Muscle of leg (tissue), 11 donors: ENCODE results near the gene PEX11B. TPM values are rescaled to one million over a fixed set of nuclear protein-coding genes. Genes with fewer than 3 reads are reported as not detected.

ENCODE experiments used
- DNase-seq: peaks from one replicate; pipeline ENCODE4 v3.0.0; 2013
- H3K27ac ChIP-seq: one replicate; pipeline ENCODE4 v1.5.1; 2013; ENCODE audit warnings: mild to moderate bottlenecking, low read length, control low read depth
- H3K27me3 ChIP-seq: one replicate; pipeline ENCODE4 v1.6.1; 2013; ENCODE audit warnings: low read length; ENCODE audit not compliant: control insufficient read depth, insufficient read depth
- H3K36me3 ChIP-seq: one replicate; pipeline ENCODE4 v1.6.1; 2013; ENCODE audit warnings: low read length; ENCODE audit not compliant: control insufficient read depth, insufficient read depth
- H3K4me1 ChIP-seq: one replicate; pipeline ENCODE4 v1.6.1; 2013; ENCODE audit warnings: low read length; ENCODE audit not compliant: control insufficient read depth, insufficient read depth
- H3K4me3 ChIP-seq: one replicate; pipeline ENCODE4 v1.5.1; 2013; ENCODE audit warnings: low read length, control low read depth
- H3K9me3 ChIP-seq: replicated peaks from 2 replicates; pipeline ENCODE4 v1.6.1; 2013; ENCODE audit warnings: low read depth, low read length; ENCODE audit not compliant: control insufficient read depth
- WGBS: methylation state at CpG from one replicate; pipeline ENCODE4 v1.1.5; 2013; ENCODE audit warnings: missing lambda C conversion rate; ENCODE audit not compliant: insufficient coverage; 5-methylcytosine and 5-hydroxymethylcytosine counted together
- polyA plus RNA-seq, 8 donors: library from polyadenylated mRNA; unstranded; fragments of 120-200 nt; gene quantifications; one replicate each; pipeline versions ENCODE4 v1.2.1 to v1.2.3, GENCODE V29; 2013; ENCODE audit warnings: inconsistent platforms in 1 of 8, low replicate concordance in 1 of 8; ENCODE audit not compliant: insufficient read length in 8 of 8, insufficient read depth in 1 of 8
- total RNA-seq: library from RNA; stranded (reverse); fragments of 120-200 nt; gene quantifications from one replicate; pipeline ENCODE4 v1.2.4, GENCODE V29; 2013

The PEX11B gene
- total and polyA plus RNA-seq, 9 donors, result 18.0 to 24.9 (median 23.4) TPM

GRCh38 chr1:145961425-145962156 is 43.1 kb upstream of the PEX11B start:
- peak overlapping the region; percentile 7 for H3K27ac ChIP-seq
- 1% methylated on average over 49 of the region's 57 CpGs for WGBS
- H3K36me3 ChIP-seq, result no peaks in the 10 kb centered on the region
- H3K27me3 ChIP-seq, result peaks cover 8% of the 10 kb centered on the region
- H3K4me1 ChIP-seq, result peaks cover 48% of the 10 kb centered on the region
- DNase-seq, result peak; percentile 54
- peak overlapping the region; percentile 69 for H3K4me3 ChIP-seq
- H3K9me3 ChIP-seq, result no peaks in the 10 kb centered on the region

DNA sequence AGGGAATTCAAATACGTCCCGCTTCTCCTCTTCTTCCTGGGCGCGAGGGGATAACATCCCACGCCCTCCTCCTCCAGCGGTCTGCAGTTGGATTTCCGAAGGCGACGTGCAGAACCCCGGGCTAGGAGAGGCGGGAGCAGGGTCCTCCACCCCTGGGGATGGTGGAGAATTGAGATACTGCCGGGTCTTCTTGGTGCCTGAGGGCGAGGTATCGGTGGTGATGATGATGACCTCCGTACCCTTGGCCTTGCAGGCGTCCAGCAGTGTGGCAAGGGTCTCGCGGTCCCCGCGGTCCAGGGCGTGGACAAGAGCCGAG is 42.5 kb upstream of the PEX11B start:
- H3K27ac ChIP-seq, result peak overlapping the region; percentile 87
- peak overlapping the region; percentile 69 for H3K4me3 ChIP-seq
- peaks cover 50% of the 10 kb centered on the region for H3K4me1 ChIP-seq
- H3K27me3 ChIP-seq, result peaks cover 8% of the 10 kb centered on the region
- no peaks in the 10 kb centered on the region for H3K9me3 ChIP-seq
- H3K36me3 ChIP-seq, result no peaks in the 10 kb centered on the region
- WGBS, result 0% methylated on average over 11 of the region's 22 CpGs
- no peak for DNase-seq

DNA sequence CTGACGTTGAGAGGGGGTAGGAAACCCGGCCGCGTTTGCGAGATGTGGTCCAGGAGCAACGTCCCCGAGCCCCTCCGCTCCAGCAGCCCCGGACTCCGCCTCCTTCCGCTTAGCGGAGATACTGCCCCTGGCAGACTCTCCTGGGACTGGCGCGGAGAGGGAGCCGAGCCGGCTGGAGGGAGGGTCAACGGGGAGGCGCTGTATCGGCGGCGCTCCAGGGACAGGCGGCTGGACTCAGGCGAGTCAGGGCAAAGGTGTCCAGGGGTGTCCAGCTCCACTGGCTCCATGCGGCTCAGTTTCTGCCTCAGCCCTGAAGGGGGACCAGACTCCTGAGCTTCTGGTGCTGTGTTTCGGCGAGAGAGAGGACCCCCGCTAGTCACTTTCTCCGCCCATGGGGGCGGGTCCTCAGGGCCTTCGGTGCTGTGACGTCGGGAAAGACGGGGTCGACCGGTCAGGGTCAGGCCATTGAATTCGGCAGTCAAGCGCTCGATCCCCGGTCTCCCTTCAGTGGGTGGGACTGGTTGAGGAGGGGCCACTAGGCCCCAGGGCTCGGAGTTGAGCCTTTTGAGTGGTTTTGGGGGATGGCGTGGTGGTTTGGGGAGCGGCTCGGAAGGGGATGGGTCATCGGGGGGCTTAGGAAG is 42.1 kb upstream of the PEX11B start:
- H3K4me1 ChIP-seq, result peaks cover 54% of the 10 kb centered on the region
- peaks cover 8% of the 10 kb centered on the region for H3K27me3 ChIP-seq
- H3K27ac ChIP-seq, result peak overlapping the region; percentile 87
- no peaks in the 10 kb centered on the region for H3K36me3 ChIP-seq
- under 1% methylated on average over 39 of the region's 44 CpGs for WGBS
- H3K4me3 ChIP-seq, result peak overlapping the region; percentile 69
- DNase-seq, result peak; percentile 92
- H3K9me3 ChIP-seq, result no peaks in the 10 kb centered on the region

- no peaks in the 10 kb centered on the region for H3K36me3 ChIP-seq
- H3K27me3 ChIP-seq, result peaks cover 8% of the 10 kb centered on the region
- DNase-seq, result no peak
- peak overlapping the region; percentile 69 for H3K4me3 ChIP-seq
- 8% methylated on average over 9 of the region's 12 CpGs for WGBS
- H3K4me1 ChIP-seq, result peaks cover 57% of the 10 kb centered on the region
- H3K9me3 ChIP-seq, result no peaks in the 10 kb centered on the region
- peak overlapping the region; percentile 87 for H3K27ac ChIP-seq
Observed at GRCh38 chr1:145959957-145960467, 41.5 kb upstream of the PEX11B start.

GRCh38 chr1:145959333-145959732 is 40.8 kb upstream of the PEX11B start:
- H3K9me3 ChIP-seq, result no peaks in the 10 kb centered on the region
- no peaks in the 10 kb centered on the region for H3K36me3 ChIP-seq
- no peak overlapping the region for H3K27ac ChIP-seq
- DNase-seq, result no peak
- H3K4me3 ChIP-seq, result no peak overlapping the region
- peaks cover 8% of the 10 kb centered on the region for H3K27me3 ChIP-seq
- H3K4me1 ChIP-seq, result peaks cover 62% of the 10 kb centered on the region

GRCh38 chr1:145958734-145959133 is 40.2 kb upstream of the PEX11B start:
- H3K36me3 ChIP-seq, result no peaks in the 10 kb centered on the region
- DNase-seq, result no peak
- H3K27me3 ChIP-seq, result peaks cover 8% of the 10 kb centered on the region
- H3K4me1 ChIP-seq, result peaks cover 57% of the 10 kb centered on the region
- H3K27ac ChIP-seq, result no peak overlapping the region
- no peaks in the 10 kb centered on the region for H3K9me3 ChIP-seq
- H3K4me3 ChIP-seq, result no peak overlapping the region

DNA sequence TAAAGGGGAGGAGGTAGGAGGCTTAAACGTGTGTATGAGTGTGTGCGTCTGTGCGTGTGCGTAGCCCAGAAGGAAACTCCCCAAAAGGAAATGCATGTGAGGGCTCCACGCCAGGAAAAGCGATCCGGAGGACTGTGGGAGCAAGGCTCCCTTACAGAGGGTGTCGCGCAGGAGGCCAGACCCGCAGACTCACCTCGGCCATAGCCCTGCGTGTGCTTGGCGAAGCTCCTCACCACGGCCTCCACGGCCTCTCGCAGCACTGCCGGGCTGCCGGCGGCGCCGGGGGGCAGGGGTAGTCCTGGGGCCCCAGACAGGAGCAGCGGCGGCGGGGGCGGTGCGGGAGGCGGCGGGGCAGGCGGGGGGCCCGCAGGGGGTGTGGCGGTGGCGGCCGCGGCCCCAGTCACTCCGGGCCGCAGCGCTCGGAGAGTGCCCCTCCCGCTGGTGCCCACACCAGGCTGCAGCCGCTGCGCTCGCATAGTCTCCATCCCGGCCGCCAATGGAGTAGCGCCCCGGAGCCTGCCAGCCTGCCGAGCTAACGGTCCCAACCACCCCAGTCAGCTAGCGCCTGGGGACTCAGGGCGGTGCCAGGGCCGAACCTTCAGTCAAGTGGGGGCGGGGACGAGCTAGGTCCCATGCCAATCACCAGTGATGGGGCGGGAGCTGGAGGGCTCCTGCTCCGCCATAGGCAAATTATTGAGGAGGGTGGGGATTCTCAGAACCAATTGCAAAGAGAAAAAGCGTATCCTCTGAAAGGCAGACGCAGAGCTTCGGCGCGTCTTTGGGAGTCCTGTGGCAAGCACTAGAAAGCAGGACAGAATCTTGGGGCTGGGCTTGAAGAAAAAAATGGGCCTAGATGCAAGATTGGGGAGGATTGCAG is 39.2 kb upstream of the PEX11B start, which contains the start of gene LIX1L:
Gene LIX1L, minus strand, starts transcription at position 575 of the 877 bp plus-strand sequence. Its CDS starts 90 bp downstream, at position 485.
- WGBS, result under 1% methylated on average over 58 of the region's 60 CpGs
- Histone ChIP-seq H3K4me3 (peak within 1 kb of the TSS; percentile 70), H3K36me3 (peaks cover 3% of the 10 kb centered on the region), H3K27ac (peak within 1 kb of the TSS; percentile 89), H3K4me1 (peaks cover 47% of the 10 kb centered on the region), H3K9me3 (no peaks in the 10 kb centered on the region), H3K27me3 (peaks cover 8% of the 10 kb centered on the region)
- peak; percentile 99 for DNase-seq

DNA sequence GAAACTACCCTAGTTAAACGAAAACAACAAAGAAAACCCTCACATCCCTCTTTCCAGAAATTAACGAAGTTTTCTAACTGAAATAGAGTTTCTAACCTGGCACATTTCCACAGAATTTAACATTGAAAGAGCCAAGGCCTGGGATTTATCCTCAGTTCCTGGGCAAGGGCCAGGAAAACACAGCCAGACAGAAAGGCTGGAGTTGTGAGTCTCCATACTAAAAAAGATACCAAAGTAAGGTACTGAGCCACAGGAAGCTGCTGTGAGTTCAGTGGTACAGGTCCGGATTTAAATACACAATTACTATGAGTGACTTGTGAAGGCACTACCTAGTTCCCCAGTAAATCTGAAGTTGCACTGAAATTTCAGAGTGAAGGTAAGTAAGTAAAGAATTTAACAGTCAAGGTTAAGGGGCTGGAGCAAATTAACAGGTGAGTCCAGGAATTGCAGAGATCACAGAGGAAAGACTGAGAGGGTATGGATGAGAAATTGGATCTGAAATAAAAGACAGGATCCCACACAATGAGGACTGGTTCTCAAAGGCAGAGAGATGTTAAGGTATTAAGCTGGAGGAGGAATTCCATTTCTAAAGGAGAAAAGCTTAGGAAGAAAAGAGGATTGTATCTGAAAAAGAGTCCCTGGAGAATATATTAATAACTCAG is 38.4 kb upstream of the PEX11B start:
- Histone ChIP-seq H3K27me3 (peaks cover 3% of the 10 kb centered on the region), H3K27ac (peak overlapping the region; percentile 89), H3K4me1 (peaks cover 40% of the 10 kb centered on the region), H3K9me3 (no peaks in the 10 kb centered on the region), H3K4me3 (peak overlapping the region; percentile 70), H3K36me3 (peaks cover 7% of the 10 kb centered on the region)
- no CpG with 5 or more reads among the region's 3 CpGs for WGBS
- peak; percentile 92 for DNase-seq

GRCh38 chr1:145956361-145956760 is 37.8 kb upstream of the PEX11B start:
- no peak for DNase-seq
- Histone ChIP-seq H3K4me1 (peaks cover 35% of the 10 kb centered on the region), H3K27me3 (no peaks in the 10 kb centered on the region), H3K4me3 (peak overlapping the region; percentile 70), H3K36me3 (peaks cover 11% of the 10 kb centered on the region), H3K9me3 (no peaks in the 10 kb centered on the region), H3K27ac (peak overlapping the region; percentile 89)
